ENCODE results near the gene RBPMS2.
A peak's percentile ranks its signal among the peaks of the same experiment; 100 is the strongest.

RBPMS2 gene

DNA sequence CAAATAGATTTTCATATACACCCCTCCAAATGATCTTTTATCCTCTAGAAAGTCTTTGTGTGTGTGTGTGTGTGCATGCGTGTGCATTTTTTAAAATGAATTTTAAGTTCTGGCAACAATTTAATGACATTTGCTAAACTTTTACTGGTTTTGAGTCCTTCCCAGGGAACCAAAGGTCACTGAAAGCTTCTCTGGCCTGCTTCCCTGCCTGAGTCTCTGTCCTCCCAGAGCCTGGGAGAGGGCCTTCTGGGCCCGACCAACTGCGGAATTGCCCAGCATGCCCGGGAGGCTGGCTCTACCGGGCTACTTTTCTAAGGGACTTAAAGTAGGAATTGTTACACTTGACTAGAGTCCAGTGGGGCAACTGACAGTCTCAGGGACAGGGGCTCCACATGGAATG, 7.4 kb upstream of the RBPMS2 start:
- no peak for DNase-seq

DNA sequence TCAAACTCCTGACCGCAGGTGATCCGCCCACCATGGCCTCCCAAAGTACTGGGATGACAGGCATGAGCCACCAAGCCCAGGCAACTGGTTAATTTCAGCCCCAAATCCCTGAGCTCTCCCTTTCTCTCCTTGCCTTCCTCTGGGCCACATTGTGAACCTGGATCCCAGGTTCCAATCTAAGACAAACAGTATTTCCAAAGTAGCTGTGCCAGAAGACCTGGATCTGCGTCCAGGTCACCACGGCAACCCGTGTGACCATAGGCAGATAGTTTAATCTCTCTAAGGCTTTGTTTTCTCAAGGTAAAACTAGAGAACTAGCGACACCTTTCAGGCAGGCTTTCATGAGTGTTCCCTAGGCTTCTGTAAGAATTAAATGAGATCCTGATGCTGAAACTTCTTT, 5.9 kb upstream of the RBPMS2 start:
- no peak for DNase-seq

DNA sequence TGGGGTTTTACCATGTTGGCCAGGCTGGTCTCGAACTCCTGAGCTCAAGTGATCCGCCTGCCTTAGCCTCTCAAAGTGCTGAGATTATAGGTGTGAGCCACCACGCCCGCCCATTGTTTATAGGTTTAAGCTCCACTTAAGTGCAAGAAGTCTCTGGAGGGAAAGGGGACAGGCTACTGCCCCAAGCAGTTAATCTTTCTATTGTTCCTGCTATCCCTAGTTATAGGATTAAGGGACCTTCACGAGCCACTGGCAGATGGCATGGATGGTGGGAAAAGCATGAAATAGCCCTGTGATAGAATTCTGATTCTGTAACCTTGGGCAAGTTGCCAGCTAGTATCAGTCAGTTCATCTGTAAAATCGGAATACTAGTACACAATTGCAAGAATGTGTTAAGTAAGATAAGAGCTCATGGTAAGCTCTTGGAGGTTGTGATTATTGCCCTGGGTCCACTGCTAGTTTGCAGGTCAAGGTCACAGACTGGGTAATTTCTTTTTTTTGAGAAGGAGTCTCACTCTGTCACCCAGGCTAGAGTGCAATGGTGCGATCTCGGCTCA, 5.3 kb upstream of the RBPMS2 start:
- no peak for DNase-seq

DNA sequence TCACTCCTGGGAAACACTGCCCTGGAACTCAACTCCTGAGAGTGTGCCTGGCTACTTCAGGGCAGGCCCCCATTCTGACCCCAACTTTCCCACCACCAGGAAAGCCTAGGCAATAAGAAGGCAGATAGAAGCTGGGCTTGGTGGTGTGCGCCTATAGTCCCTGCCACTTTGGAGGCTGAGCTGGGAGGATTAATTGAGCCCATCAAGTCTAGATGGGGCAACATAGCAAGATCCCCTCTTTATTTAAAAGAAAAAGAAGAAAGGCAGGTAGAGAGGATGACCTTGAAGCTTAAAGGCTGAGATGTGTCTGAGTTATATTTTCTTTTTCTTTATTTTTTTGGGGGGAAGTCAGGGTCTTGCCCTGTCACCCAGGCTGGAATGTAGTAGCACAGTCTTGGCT, 4.2 kb upstream of the RBPMS2 start:
- DNase-seq, result no peak

DNA sequence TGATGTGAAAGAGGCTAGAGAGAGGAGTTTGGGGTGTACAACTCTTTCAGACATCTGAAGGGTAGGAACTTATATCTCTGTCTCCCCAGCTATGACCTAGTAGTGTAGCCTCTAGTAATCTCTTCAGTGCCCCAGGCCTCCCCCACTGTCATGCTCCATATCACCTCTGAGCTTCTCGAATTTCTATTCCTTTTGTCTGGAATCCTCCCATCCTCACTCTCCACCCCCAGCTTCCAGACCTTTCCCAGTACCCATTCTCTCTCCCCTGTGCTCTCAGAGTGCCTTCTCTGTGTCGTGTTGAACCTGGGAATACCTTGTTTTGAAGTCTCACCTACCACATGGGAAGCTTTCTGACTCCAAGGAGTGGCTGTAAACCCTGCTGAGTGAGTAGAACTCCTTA, 3.6 kb upstream of the RBPMS2 start:
- DNase-seq, result no peak

DNA sequence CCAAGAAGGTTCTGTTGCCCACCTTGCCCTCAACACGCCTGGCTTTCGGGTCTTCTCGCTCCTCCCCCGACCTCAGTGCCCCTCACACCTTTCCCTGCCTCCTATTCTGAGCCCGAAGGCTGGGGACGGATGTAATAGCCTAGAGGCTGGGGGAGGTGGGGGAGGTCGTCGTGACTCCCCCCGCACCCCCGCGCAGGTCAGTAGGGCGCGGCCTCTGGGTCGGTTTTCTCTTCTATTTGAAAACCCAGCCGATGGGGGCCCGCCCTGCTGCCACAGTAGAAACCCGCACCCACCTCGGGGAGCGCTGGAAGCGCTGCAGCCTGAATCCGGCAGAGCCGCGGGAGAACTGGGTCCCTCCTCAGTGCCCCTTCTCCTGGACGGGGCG, 1.0 kb upstream of the RBPMS2 start:
- DNase-seq, result no peak

DNA sequence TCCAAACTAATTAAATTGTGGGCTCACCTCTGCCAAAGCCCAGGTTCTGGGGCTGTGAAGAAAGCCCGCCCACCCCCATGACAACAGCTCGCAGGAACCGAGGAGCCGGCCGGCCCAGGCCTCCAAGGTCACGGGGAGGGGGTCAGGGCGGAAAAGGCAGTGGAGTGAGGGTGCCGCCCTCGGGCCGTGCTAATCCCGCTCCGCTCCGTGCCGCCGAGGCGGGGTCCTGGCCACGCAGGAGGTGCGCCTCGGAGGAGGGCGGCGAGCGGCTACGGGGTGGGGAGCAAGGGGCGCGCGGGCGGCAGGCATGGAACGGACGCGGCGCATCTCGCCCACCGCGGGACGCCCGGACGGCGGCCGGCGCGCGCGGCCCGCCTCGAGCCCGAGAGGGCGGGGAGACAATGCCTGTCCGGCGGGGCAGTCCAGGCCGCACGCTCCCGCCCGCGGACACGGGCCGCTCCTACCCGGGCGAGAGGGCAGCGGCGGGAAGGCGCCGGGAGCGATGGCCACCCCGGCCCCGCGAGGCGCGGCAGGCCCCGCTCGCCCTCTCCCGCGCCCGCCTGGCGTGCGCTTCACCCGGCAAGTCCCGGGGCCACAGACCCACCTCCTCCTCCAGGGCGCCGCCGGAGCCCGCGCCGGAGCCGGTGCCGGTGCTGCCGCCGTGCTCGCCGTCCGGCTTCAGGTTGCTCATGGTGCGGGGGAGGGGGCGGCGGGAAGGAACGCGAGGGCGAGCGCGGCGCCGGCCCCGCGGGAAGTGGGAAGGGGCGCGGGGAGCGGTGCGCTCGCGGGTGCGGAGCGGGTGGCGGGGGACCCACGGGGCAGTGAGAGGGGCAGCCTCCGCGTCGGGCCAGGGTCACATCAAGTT, 528 bp downstream of the RBPMS2 start:
- DNase-seq, result peak; percentile 8

DNA sequence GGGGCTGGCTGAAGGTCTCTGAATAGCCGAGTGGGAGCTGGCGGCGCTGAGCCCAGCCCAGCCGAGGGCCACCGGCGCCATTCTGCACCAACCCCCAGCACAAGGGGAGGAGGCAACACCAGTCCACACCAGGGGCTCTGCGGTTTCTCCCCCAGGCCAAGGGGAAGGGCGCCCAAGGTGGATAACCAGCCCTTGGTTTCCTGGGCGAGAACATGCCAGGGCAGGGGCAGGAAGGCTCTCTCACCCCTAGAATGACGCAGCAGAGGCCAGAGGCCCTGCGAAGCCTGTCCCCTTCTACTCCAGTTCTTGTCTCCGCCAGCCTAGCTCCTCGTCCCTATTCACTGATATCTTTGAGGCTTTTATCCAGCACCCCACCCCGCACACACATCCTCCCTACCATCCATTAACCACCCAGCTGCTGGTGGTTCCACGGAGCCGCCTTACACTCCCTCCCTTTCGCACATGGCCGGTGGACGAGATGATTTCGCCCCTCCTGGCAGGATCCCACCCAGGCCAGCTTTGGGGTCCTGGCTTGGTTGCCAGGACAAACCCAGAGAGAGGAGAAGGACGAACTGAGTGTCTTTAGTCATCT, 1.3 kb downstream of the RBPMS2 start:
- DNase-seq, result no peak

DNA sequence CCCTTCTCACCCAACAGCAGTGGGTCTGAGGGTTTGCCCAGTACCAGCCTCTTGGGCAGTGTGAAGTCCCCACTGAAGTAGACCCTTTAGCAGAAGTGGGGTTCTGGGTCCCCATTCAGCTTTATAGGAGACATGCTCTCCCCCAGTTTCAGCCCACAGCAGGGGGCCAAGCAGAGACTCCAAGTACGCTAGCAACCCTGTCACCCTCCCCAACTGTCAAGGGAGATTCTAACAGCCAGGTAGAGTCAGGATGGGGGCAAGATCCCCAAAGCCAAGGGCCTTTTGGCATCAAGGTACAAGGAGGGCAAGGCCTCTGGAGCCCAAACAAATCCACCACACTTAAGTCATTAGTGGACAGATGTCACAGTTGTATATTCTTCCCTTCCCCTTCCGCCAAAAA, 1.8 kb downstream of the RBPMS2 start:
- DNase-seq, result no peak

DNA sequence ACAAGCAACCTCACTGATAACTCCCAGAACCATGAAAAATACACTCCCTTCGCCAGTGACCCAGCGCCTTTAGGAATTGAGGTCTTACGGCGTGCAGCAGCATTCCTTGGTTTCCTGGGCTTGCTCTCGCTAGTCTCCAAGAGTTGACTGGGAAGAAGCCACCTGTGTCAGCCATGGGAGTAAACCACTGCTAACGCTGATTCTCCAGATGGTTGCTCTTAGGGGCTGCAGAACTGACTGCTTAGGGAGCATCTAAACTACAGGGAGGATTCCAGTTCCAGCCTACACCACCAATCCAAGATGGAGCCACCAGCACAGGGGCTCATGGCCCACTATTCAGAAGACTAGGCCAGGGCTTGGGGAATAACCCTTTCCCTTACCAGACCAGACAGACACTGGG, 2.4 kb downstream of the RBPMS2 start:
- DNase-seq, result no peak

DNA sequence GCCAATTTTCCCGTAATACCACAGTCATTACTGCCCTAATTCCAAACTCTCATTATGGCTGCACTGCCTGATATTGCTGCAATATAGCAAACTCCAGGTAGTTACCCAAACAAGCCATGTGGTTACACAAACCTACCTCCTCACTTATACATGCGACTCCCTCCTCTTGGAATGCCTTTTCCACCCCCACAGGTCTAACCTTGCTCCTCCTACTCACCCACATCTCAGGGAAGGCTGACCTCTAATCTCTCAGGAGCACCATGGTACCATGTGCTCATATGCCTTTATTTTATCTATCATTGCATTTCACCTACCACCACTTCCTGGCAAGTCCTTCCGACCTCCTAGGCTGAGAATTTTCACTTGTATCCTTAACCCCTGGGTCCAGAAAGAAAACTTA, 2.9 kb downstream of the RBPMS2 start:
- no peak for DNase-seq

DNA sequence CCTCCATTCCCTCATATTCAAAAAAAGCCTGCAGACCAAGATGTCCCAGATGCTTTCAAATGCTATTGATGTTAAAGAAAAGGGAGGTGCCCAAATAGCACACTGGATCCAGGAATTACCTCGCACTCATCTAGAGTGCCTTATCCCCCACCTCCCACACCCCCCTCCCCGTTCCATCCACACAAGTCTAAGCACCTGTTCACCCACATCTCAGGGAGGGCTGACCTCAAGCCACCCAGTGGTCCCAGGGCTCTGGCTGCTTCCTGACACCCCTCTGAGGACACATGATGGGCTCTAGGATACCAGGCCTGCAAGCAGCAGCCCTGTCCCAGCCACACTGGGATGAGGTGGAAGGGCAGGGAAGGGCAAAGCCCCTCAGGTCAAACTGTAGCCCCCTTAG, 4.8 kb downstream of the RBPMS2 start:
- DNase-seq, result no peak

DNA sequence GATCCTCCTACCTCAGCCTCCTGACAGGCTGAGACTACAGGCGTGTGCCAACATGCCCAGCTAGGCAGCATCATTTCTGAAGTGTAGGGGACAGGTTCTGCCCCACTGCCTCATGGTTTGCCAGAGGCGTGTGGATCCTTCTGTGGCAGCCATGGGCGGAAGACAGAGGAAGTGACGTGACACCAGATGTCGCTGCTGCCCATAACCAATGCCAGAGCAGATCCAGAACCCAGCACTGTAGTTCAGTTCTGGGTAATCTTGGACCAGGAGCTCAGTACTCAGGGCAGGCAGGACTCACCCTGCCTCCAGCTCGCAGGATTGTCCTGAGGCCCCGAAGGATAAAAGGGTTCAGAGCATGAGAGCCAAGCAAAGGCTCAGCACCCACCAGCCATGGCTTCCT, 8.2 kb downstream of the RBPMS2 start:
- no peak for DNase-seq

DNA sequence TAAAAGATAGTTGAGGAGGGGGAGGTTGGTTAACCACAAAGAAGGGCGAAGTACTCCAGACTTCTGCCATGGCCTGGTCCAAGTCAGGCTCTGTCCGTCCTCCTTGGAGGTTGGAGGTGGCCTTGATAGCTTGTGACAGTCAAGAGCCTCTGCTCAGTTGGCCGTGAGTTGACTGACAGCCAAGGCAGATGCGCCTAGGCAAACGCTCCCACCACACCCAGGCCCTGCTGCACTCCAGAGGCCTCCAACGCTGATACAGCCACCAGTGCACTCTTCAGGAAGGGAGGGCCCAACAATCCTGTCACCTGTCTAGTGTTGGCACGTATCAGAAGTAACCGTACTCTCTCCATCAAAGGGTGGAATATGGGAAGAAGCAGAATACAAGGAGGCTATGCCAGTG, 9.3 kb downstream of the RBPMS2 start:
- no peak for DNase-seq

DNA sequence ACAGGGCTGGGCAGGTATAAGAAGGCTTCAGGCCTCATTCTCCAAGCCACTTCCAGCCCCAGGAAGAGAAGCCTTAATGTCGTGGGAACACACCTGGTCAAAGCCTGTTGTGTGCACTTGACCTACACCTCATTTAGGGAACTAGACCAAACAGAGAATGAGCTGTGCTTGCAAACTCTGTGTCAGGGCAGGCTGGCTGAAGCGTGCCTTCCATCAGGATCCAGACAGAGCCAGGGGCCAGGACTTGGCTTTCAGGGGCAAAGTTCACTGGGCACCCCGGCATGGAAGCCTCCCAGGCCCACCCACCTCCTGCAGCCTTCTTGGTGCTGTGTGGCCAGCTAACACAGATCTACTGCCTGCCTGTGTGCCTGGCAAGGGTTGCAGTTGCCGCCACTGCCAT, 11.5 kb downstream of the RBPMS2 start:
- DNase-seq, result no peak

DNA sequence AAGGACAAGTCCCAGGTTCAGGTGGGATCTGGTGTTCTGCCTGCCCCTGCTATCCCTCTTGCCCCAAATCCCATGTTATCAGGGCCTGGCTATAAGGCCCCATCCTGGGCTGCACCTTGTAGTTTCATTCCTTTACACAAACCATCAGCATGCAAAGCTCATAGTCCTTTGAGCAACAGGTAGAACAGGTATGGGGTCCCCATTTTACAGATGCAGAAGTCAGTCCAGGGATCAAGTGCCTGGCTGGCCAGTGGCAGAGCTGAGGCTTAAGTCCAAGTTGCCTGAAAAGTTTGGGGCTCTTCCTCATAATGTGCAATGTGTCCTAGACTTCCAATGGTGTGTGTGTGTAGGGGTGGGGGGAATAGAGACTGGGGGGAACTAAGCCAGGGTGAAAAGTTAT, 11.9 kb downstream of the RBPMS2 start:
- no peak for DNase-seq

DNA sequence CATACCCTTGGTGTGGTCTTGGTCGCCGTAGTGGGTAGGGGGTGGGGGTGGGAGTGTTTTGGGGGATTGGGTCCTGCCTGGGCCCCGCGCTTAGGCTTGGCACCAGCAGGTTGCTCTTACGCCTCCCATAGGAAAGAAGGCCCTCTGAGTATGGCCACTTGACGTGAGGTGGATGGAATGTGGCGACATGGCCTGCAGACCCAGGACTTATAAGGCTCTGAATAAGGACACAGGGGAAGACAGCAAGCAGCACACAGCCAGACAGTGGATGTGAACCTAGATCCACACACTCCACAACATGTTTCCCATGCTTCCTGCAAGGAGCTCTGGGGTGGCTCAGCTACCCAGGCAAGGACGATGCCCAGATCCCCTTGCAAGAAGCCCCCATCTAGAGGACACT, 12.4 kb downstream of the RBPMS2 start:
- DNase-seq, result no peak

DNA sequence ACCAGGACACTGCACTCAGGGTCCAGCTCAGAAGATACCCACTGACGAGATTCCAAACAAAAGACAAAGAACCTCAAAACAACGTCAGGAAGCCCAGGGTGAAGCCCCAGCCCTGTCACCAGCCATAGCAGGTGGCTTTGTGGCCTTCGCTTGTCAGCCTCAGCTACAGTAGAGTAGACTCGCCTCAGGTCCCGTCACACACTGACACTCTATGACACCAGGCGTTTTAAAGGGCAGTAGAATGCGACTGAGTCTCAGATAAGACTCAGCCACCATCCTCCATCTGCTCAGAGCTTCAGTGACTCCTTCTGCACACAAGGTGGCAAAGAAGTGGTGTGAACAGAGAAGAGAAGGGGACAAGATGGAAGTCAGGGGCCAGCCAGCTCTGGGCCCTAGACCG, 12.8 kb downstream of the RBPMS2 start:
- no peak for DNase-seq

DNA sequence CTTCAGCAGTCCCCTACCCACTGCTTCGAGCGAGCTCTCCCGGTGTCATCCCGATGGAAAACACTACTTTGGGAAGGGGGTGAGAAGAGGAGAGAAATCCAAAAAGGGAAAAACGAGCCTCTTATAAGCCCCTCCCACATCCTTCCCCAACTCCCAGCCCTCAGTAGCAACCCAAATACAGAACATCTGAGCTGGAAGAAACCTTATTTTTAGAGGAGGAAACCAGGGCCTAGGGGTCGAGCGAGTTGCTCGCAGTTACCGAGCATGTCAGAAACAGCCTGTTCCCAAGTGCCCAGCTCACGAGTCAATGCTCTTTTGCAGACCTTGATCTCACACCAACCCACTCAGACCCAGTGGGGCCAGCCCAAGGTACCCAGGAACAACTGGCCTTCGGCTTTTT, 14.2 kb downstream of the RBPMS2 start:
- no peak for DNase-seq

DNA sequence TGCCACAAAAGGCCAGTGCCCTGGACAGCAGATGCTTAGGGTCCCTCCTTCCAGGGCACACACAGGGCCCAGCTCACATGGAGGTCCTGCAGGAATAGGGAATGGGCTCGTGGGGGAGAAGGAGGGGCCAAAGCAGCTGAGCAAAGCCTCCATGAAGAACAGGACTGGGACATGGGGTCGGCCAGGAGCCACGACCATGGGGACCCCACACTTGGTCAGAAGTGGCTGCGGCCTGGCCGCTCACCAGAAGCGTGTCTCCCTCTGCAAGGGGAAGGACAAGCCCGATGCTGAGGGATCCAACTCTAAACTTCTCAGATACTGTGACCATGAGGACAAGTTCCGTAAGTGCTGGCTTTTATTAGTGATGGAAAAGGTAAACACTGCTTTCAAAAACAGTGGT, 15.3 kb downstream of the RBPMS2 start:
- DNase-seq, result no peak

DNA sequence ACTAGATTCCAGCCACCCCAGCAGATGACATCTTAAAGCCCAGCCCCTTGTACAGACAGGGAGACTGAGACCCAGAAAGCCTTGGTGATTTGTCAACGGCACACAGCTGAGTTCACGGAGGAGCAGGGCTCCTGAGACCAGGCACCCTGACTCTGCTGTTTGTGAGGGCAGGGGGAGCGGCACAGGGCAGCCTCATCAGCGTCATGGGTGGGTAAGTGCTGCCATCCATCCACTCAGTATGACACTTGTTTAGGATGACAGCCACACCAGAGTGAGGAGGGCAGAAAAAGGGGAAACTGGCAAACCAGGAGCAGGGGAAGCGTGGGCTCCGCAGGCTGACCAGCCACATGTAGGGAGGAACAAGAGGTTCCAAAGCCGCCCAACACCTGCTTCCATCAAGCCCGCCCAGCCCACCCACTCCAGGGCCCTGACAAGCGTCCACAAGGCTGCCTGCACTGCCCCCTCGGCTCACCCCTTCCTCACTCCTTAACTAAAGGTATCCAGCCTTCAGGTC, 19.9 kb downstream of the RBPMS2 start:
- DNase-seq, result no peak

DNA sequence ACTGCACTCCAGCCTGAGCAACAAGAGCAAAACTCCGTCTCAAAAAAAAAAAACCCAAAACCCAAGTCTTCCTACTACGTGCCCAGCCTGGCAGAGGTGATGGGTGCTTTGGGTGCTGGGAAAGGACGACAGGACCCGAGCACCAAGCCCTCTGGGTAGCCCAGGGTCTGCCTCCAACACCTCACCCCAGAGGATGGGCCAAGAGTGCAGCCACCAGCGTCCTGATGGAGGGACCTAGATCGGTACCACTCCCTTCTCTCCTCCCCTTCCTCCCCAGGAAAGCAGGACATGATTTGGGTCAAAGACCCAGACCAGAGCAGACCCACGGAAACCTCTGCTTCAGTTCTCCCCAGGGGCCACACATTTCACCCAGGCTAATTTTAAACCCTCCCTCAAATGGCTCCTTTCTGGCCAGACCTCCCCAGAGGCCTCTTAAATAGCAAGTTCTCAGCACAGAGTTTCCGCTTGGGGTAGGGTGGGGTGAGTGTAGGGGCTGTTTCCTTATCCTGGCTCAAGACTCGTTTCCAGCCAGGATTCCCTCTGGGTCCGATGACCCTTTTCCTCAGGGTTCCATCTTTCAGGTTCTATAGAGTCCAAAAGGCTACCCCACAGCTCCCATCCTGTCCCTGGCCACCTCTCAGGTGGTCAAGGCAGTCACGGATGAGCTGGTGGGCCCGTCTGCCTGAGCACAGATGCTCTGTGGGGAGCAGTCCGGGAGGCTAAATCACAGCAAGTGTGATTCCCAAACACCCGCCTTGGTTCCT, 20.5 kb downstream of the RBPMS2 start:
- DNase-seq, result no peak

DNA sequence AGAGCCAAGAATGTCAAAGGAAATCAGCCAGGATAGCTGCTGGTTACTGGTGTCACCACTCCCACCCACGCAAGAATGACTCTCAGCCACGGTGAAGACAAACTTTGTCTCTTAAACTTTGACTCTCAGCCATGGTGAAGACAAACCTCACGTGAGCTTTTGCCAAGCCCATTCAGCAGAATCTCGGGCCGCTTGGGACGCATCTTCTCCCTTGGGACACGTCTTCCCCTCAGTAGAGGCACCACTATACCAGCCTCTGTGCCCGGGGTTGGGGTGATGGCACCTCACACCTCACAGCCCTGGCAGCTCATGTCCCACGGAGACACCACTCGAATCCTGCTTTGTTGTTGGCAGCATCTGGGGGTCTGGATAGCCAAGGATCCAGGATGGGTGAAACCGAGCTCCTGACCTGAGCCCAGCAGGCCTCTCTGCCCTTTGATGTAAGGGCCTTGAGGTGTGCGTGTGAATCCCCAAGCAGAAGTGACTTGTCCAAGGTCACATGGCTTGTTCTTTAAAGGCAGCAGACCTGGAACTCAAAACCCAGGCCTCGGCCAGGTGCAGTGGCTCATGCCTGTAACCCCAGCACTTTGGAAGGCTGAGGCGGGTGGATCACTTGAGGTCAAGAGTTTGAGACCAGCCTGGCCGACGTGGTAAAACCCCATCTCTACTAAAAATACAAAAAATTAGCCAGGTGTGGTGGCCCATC, 21.8 kb downstream of the RBPMS2 start:
- no peak for DNase-seq
